Colonic mucosa (tissue), 4 donors: ENCODE data around the gene EML1. TPM values are rescaled to one million over a fixed set of nuclear protein-coding genes. Genes with fewer than 3 reads are reported as not detected.

Experiments used
- DNase-seq: peaks from one replicate; pipeline ENCODE4 v3.0.0-alpha.2; 2020
- H3K27ac ChIP-seq: fragments of 200-600 bp; one replicate; pipeline ENCODE4 v1.8.0; 2021
- H3K27me3 ChIP-seq: fragments of 200-600 bp; one replicate; pipeline ENCODE4 v1.8.0; 2021
- H3K36me3 ChIP-seq: fragments of 200-600 bp; one replicate; pipeline ENCODE4 v1.8.0; 2021
- H3K4me1 ChIP-seq: fragments of 200-600 bp; one replicate; pipeline ENCODE4 v1.8.0; 2021; ENCODE audit warnings: mild to moderate bottlenecking
- H3K4me3 ChIP-seq: fragments of 200-600 bp; one replicate; pipeline ENCODE4 v1.8.0; 2021
- H3K9ac ChIP-seq, 2 donors: one replicate each; pipeline ENCODE4 v1.7.0; 2013; ENCODE audit warnings: control low read depth in 2 of 2, low read depth in 2 of 2, low read length in 2 of 2
- H3K9me3 ChIP-seq: fragments of 200-600 bp; one replicate; pipeline ENCODE4 v1.8.0; 2021
- intact Hi-C: fragments of 100-400 bp; cut with DNase I; formaldehyde crosslinking; loops from one replicate; pipeline ENCODE4 v1.14.1; 2022
- total RNA-seq, 2 donors: library from RNA; stranded (reverse); fragmentation: NEBNext Ultra II Directional in 1 of 2; extraction: Animal tissue kit (Norgen Biotek cat#: 25700) in 1 of 2; gene quantifications; one replicate each; pipeline ENCODE4 v1.2.1, GENCODE V29; 2021
- TF ChIP-seq, protein P1 (sequence below): fragments of 200-600 bp; IDR thresholded peaks from one replicate; pipeline ENCODE4 v1.8.0; 2022; ENCODE audit warnings: antibody characterized with exemption, mild to moderate bottlenecking
- donor health status: healthy.
- donor health status: DM: no; HTN: no; CAD: no.
- donor health status: DM: no; HTN: no; CAD: no.

Gene EML1
- total RNA-seq, 2 donors from 2014 or later = 3.6 to 14.2 TPM

DNA sequence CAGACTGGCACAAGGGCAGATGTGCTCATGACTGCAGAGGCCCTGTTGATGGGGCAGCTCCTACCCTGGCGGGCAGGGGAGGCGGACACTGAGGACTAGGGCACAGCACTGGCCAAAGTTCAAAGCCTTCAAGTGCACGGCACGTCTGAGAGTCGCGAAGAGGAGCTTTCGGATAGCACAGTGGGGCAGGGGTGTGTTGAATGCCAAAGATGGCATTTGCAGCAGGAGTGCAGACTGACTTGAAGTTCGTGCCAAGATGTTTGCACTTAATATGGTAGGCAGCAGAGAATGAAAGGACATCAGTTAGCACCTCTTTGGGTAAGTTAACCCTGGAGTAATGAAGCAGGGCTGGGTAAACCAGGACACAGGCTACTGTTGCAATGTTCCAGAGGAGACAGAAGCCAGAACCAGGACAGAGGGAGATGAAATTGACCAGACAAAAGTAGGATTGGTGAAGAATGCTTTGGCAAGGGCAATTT is 6.7 kb upstream of the EML1 start:
- DNase-seq = no peak
- no peak overlapping the region for H3K9ac ChIP-seq
- no peaks in the 10 kb centered on the region for H3K9me3 ChIP-seq
- no peak overlapping the region for H3K4me3 ChIP-seq
- no peak overlapping the region for H3K27ac ChIP-seq
- intact Hi-C loops = no loop called here
- peaks cover 5% of the 10 kb centered on the region for H3K27me3 ChIP-seq
- H3K4me1 ChIP-seq = no peaks in the 10 kb centered on the region
- H3K36me3 ChIP-seq = no peaks in the 10 kb centered on the region
- TF ChIP-seq, protein P1, sequence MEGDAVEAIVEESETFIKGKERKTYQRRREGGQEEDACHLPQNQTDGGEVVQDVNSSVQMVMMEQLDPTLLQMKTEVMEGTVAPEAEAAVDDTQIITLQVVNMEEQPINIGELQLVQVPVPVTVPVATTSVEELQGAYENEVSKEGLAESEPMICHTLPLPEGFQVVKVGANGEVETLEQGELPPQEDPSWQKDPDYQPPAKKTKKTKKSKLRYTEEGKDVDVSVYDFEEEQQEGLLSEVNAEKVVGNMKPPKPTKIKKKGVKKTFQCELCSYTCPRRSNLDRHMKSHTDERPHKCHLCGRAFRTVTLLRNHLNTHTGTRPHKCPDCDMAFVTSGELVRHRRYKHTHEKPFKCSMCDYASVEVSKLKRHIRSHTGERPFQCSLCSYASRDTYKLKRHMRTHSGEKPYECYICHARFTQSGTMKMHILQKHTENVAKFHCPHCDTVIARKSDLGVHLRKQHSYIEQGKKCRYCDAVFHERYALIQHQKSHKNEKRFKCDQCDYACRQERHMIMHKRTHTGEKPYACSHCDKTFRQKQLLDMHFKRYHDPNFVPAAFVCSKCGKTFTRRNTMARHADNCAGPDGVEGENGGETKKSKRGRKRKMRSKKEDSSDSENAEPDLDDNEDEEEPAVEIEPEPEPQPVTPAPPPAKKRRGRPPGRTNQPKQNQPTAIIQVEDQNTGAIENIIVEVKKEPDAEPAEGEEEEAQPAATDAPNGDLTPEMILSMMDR = no peak

DNA sequence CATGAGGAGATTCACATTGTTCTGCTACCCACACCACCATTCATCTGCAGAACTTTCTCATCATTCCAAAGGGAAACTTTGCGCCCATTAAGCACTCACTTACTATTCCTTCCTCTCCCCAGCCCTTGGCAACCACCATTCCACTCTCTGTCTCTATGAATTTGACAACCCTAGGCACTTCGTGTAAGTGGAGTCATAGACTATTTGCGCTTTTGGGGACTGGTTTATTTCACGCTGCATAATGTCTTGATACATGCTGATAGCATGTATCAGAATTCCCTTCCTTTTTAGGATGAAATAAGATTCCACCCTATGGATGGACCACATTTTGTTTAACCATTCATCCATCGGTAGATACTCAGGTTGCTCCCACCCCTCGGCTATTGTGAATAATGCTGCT is 4.5 kb upstream of the EML1 start:
- no peak overlapping the region for H3K9ac ChIP-seq
- TF ChIP-seq, protein P1 = no peak
- no peak overlapping the region for H3K27ac ChIP-seq
- intact Hi-C loops = no loop called here
- H3K4me1 ChIP-seq = no peaks in the 10 kb centered on the region
- no peak for DNase-seq
- H3K36me3 ChIP-seq = no peaks in the 10 kb centered on the region
- H3K27me3 ChIP-seq = peaks cover 12% of the 10 kb centered on the region
- no peaks in the 10 kb centered on the region for H3K9me3 ChIP-seq
- H3K4me3 ChIP-seq = no peak overlapping the region

DNA sequence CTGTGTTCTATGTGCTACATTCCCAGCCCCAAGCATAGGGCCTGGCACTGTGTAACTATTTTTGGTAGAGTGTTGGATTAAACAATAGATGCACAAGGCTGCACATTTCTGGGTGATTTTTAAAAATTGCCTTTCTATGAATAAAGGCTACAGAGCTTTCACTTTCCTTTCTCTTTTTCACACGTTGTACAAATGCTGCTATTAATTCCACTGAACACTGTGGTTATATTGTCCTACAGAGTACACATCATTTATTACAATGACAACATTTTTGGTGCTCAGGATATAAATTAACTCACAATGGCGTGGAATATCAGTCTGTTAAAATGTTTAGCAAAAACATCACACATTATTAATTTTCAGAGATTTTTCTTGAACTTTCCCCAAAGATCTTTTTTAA is 3.6 kb upstream of the EML1 start:
- TF ChIP-seq, protein P1 = no peak
- Histone ChIP-seq H3K4me3 (no peak overlapping the region), H3K27me3 (peaks cover 20% of the 10 kb centered on the region), H3K9me3 (no peaks in the 10 kb centered on the region), H3K27ac (no peak overlapping the region), H3K4me1 (no peaks in the 10 kb centered on the region), H3K9ac (no peak overlapping the region), H3K36me3 (no peaks in the 10 kb centered on the region)
- no peak for DNase-seq
- intact Hi-C loops = no loop called here

DNA sequence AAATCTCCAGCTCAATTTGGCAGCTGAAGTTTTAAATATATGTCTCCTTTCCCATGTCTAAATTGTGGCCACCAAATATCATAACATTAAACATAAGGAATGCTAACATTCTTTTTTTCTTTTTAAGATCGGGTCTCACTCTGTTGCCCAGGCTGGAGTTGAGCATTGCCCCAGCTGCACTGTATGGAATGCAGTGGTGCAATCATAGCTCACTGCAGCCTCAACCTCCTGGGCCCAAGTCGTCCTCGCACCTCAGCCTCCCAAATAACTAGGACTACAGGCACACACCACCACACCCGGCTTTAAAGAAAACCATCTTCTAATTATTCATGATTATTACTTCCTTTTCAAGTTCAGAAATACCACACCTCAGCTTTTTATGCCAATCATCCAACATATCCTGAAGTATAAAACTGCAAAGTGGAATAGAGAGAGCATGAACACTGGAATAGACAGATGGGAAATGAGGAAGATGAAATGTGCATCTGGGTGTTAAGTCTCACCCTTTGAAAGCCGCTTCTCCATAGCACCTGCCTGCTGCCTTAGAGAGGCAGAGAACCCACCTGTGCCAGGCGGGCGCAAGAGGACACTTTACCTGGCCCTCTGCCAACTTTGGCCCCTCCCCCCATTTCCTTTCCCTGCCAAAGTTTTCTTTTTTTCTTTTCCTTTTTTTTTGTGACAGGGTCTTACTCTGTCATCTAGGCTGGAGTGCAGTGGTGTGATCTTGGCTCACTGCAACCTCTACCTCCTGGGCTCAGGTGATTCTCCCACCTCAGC is 2.8 kb upstream of the EML1 start:
- Histone ChIP-seq H3K9me3 (no peaks in the 10 kb centered on the region), H3K36me3 (no peaks in the 10 kb centered on the region), H3K9ac (no peak overlapping the region), H3K27me3 (peaks cover 25% of the 10 kb centered on the region), H3K4me1 (no peaks in the 10 kb centered on the region), H3K27ac (no peak overlapping the region), H3K4me3 (no peak overlapping the region)
- DNase-seq = no peak
- TF ChIP-seq, protein P1 = no peak
- intact Hi-C loops = no loop called here

DNA sequence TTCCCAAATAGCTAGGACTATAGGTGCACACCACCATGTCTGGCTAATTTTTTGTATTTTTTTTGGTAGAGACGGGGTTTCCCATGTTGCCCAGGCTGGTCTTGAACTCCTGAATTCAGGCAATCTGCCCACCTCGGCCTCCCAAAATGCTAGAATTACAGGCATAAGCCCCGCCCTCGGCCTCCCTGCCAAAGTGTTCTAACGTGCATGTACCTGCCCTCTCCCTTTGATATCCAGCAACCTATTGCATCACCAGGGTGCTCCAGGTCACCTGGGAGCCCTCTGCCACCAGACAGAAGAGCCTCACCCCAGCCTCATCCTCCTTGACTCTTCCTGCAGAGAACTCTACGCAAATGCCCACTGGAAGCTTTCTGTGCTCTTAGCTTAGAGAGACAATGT is 2.2 kb upstream of the EML1 start:
- DNase-seq = no peak

More for the DNA sequence above, 2.2 kb upstream of the EML1 start:
- Histone ChIP-seq H3K4me1 (no peaks in the 10 kb centered on the region), H3K9me3 (no peaks in the 10 kb centered on the region), H3K9ac (no peak overlapping the region), H3K27ac (no peak overlapping the region), H3K4me3 (no peak overlapping the region), H3K27me3 (peaks cover 25% of the 10 kb centered on the region), H3K36me3 (no peaks in the 10 kb centered on the region)
- intact Hi-C loops = no loop called here
- TF ChIP-seq, protein P1 = no peak
